ENCODE results near the gene VAV2. TPM values are rescaled to one million over a fixed set of nuclear protein-coding genes. Genes with fewer than 3 reads are reported as not detected.

Gene VAV2
- total RNA-seq, 2 experiments from 2014 or later: 5.1 to 5.5 TPM

DNA sequence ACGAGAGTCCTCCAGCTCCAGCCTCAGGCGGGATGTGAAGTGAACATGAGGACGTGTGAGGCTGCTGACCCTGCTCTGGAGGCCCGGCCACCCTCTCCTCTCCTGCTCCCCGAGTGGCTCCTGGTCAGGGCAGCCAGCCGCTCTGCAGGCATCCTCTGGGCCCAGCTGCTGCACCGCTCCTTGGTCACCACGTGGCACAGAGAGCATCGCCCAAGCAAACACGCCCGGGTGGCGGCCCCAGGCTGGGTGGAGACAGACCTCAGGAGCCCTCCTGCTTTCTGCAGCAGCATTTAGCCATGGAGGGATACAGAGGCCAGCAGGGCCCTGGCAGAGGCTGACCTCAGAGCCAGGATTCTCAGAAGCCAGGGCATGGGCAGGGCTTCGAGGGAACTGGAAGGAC lies 184.3 kb downstream of the VAV2 start:
- no peak for DNase-seq

DNA sequence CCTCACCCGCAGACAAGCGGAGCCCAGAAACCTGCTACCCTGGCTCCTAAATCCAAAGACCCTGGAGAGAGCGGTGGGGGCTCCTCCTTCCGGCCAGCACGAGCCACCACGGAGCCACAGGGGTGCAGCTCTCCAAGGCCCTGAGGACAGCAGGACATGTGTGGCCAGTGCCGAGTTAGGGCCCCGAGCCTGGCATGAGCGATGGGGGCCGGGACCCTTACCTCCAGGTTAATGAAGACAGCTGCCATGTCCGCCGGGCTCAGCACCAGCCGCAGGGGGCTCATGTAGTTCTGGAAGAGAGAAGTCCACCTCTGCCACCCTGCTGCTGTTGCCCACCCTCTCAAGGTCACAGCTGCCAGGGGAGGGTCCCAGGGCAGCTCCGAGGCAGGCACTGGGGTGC lies 185.1 kb downstream of the VAV2 start:
- CTCF ChIA-PET: no interaction called here
- DNase-seq (no peak), ATAC-seq (no peak)
- Mint-ChIP-seq H3K4me1 (no peaks in the 10 kb centered on the region), H3K4me3 (no peak overlapping the region), H3K9me3 (ENCODE audit: low read depth) (no peaks in the 10 kb centered on the region), H3K27me3 (no peaks in the 10 kb centered on the region), H3K27ac (no peak overlapping the region), H3K36me3 (no peaks in the 10 kb centered on the region)

More for the DNA sequence above, 184.3 kb downstream of the VAV2 start:
- H3K27me3 Mint-ChIP-seq: no peaks in the 10 kb centered on the region
- ATAC-seq: no peak
- H3K36me3 Mint-ChIP-seq: no peaks in the 10 kb centered on the region
- no peak overlapping the region for H3K4me3 Mint-ChIP-seq
- H3K27ac Mint-ChIP-seq: no peak overlapping the region
- no peaks in the 10 kb centered on the region for H3K4me1 Mint-ChIP-seq
- CTCF ChIA-PET: no interaction called here
- no peaks in the 10 kb centered on the region for H3K9me3 Mint-ChIP-seq (ENCODE audit: low read depth)

DNA sequence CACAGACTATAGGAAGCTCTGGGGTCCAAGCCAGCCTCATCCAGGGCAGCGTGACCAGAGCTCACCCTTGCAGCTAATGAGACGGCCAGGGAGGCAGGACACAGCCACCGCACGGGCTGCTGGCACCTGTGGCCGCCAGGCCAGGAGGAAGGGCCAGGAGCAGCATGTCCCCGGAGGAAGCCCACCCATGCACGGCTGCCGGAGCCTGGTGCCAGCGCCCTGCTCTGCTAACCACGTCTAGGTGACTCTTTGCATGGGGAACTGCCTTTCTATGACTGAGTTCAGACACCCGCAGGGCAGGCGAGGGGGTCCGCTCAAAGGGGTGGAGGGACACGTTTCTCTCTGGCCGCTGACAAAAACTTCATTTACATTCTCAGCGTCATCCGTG lies 185.5 kb downstream of the VAV2 start:
- Mint-ChIP-seq H3K4me3 (no peak overlapping the region), H3K27me3 (no peaks in the 10 kb centered on the region), H3K4me1 (no peaks in the 10 kb centered on the region), H3K27ac (no peak overlapping the region), H3K9me3 (ENCODE audit: low read depth) (no peaks in the 10 kb centered on the region), H3K36me3 (no peaks in the 10 kb centered on the region)
- no peak for ATAC-seq
- no peak for DNase-seq
- CTCF ChIA-PET: no interaction called here

DNA sequence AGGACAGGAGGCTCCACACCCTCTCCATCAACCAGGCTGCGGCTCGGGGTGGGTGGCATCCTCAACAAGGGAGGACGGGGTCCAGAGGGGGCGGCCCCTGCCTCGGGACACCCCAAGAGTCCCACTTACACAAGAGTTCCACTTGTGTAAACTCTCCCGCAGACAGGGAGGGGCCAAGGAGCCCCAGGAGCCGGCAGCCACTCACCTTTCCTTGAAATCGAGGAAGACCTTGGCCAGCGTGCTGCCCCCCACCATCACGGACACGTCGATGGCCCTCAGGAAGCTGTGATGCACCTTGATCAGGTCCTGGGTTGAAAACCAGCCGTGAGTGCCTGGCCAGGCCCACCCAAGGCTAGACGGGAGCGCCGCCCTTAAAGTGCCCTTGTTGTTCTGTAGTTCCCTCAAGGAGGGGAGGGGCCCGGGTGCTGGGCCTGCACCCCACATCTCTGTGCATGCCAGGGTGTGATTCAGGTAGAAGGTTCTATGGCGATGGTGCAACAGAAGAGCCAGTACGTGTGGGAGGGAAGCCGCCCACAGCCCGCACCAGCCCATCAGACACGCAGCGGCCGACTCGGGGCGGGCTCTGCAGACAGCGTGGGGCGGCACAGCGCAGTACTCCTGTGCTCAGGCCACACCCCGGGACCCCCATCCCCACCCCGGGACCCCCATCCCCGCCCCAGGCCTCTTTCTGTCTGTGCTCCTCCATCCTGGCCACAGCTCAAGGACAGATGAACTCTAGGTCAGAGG lies 186.1 kb downstream of the VAV2 start:
- H3K9me3 Mint-ChIP-seq (ENCODE audit: low read depth): no peaks in the 10 kb centered on the region
- H3K4me3 Mint-ChIP-seq: no peak overlapping the region
- H3K36me3 Mint-ChIP-seq: no peaks in the 10 kb centered on the region
- DNase-seq (no peak), ATAC-seq (no peak)
- no peaks in the 10 kb centered on the region for H3K4me1 Mint-ChIP-seq
- no peaks in the 10 kb centered on the region for H3K27me3 Mint-ChIP-seq
- no peak overlapping the region for H3K27ac Mint-ChIP-seq
- CTCF ChIA-PET: interaction anchor here (0.8 kb wide), 1 partner anchor 24 kb away, joined by 3 read pairs; no protein-coding TSS in a partner anchor

- no peaks in the 10 kb centered on the region for H3K9me3 Mint-ChIP-seq (ENCODE audit: low read depth)
- CTCF ChIA-PET: no interaction called here
- no peak overlapping the region for H3K4me3 Mint-ChIP-seq
- H3K36me3 Mint-ChIP-seq: no peaks in the 10 kb centered on the region
- ATAC-seq (no peak), DNase-seq (no peak)
- no peaks in the 10 kb centered on the region for H3K4me1 Mint-ChIP-seq
- no peaks in the 10 kb centered on the region for H3K27me3 Mint-ChIP-seq
- H3K27ac Mint-ChIP-seq: no peak overlapping the region
These were observed 187.9 kb downstream of the VAV2 start for GRCh38 chr9:133804199-133804598.

GRCh38 chr9:133803745-133804144 lies 188.4 kb downstream of the VAV2 start:
- DNase-seq (no peak), ATAC-seq (no peak)
- Mint-ChIP-seq H3K27ac (no peak overlapping the region), H3K9me3 (ENCODE audit: low read depth) (no peaks in the 10 kb centered on the region), H3K4me3 (no peak overlapping the region), H3K36me3 (no peaks in the 10 kb centered on the region), H3K4me1 (no peaks in the 10 kb centered on the region), H3K27me3 (no peaks in the 10 kb centered on the region)
- CTCF ChIA-PET: interaction anchor here (1.1 to 1.4 kb wide), 2 partner anchors 11 to 21 kb away, joined by 3 to 4 read pairs; no protein-coding TSS in a partner anchor

GRCh38 chr9:133803028-133803585 lies 189.0 kb downstream of the VAV2 start:
- no peak overlapping the region for H3K4me3 Mint-ChIP-seq
- H3K4me1 Mint-ChIP-seq: no peaks in the 10 kb centered on the region
- CTCF ChIA-PET: interaction anchor here (1.1 to 1.4 kb wide), 2 partner anchors 10 to 21 kb away, joined by 3 to 4 read pairs; no protein-coding TSS in a partner anchor
- ATAC-seq (no peak), DNase-seq (no peak)
- no peaks in the 10 kb centered on the region for H3K9me3 Mint-ChIP-seq (ENCODE audit: low read depth)
- H3K36me3 Mint-ChIP-seq: no peaks in the 10 kb centered on the region
- H3K27me3 Mint-ChIP-seq: no peaks in the 10 kb centered on the region
- no peak overlapping the region for H3K27ac Mint-ChIP-seq

DNA sequence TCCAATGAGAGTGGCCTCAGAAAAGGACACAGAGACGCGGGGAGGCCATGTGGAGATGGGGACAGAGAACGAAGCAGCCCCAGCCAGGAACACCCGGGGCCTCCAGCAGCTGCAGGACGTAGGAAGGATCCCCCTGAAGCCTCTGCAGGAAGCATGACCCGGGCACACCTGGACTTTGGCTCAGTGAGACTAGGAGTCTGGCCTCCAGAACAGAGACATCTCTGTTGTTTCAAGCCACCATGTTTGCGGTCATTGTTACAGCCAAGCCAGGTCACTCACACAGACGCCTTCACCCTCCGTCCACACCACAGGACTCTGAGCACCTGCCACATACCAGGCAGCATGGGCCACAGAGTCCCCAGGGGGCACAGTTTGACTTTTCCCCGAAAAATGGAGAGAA lies 190.4 kb downstream of the VAV2 start:
- Mint-ChIP-seq H3K36me3 (no peaks in the 10 kb centered on the region), H3K27ac (no peak overlapping the region), H3K4me3 (no peak overlapping the region), H3K9me3 (ENCODE audit: low read depth) (no peaks in the 10 kb centered on the region), H3K4me1 (no peaks in the 10 kb centered on the region), H3K27me3 (no peaks in the 10 kb centered on the region)
- CTCF ChIA-PET: no interaction called here
- DNase-seq (no peak), ATAC-seq (no peak)

- CTCF ChIA-PET: no interaction called here
- H3K27ac Mint-ChIP-seq: no peak overlapping the region
- H3K9me3 Mint-ChIP-seq (ENCODE audit: low read depth): no peaks in the 10 kb centered on the region
- DNase-seq (no peak), ATAC-seq (no peak)
- no peaks in the 10 kb centered on the region for H3K4me1 Mint-ChIP-seq
- no peak overlapping the region for H3K4me3 Mint-ChIP-seq
- no peaks in the 10 kb centered on the region for H3K36me3 Mint-ChIP-seq
- no peaks in the 10 kb centered on the region for H3K27me3 Mint-ChIP-seq
These were observed 191.9 kb downstream of the VAV2 start for GRCh38 chr9:133800266-133800665.

DNA sequence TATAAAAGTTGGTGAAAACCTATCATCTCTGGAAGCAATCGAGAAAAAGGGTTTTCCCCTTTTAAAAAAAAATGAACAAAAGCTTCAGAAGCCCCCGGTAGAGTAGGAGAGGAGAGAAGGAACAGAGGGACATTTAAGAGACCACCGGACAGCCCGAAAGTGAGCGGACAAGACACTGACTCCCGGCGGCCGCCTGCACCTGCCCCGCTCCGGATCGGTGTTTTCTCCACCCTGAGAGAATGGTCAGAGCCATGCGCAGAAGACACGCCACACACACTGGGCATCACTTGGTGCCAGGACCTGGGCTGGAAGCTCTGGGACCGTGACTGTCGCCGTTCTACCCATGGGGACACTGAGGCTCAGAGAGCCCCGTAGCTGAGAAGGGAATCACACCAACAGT lies 192.4 kb downstream of the VAV2 start:
- H3K36me3 Mint-ChIP-seq: no peaks in the 10 kb centered on the region
- H3K4me1 Mint-ChIP-seq: no peaks in the 10 kb centered on the region
- ATAC-seq (no peak), DNase-seq (no peak)
- H3K27me3 Mint-ChIP-seq: no peaks in the 10 kb centered on the region
- H3K9me3 Mint-ChIP-seq (ENCODE audit: low read depth): no peaks in the 10 kb centered on the region
- H3K4me3 Mint-ChIP-seq: no peak overlapping the region
- no peak overlapping the region for H3K27ac Mint-ChIP-seq
- CTCF ChIA-PET: interaction anchor here (1.2 kb wide), 1 partner anchor 17 kb away, joined by 3 read pairs; no protein-coding TSS in a partner anchor

GRCh38 chr9:133799106-133799505 lies 193.0 kb downstream of the VAV2 start:
- Mint-ChIP-seq H3K9me3 (ENCODE audit: low read depth) (no peaks in the 10 kb centered on the region), H3K27ac (no peak overlapping the region), H3K4me1 (no peaks in the 10 kb centered on the region), H3K4me3 (no peak overlapping the region), H3K36me3 (no peaks in the 10 kb centered on the region), H3K27me3 (no peaks in the 10 kb centered on the region)
- no peak for DNase-seq
- CTCF ChIA-PET: interaction anchor here (1.2 to 1.4 kb wide), 2 partner anchors 17 to 195 kb away, joined by 3 read pairs; no protein-coding TSS in a partner anchor
- no peak for ATAC-seq

- Mint-ChIP-seq H3K27me3 (no peaks in the 10 kb centered on the region), H3K4me1 (no peaks in the 10 kb centered on the region), H3K27ac (no peak overlapping the region), H3K36me3 (no peaks in the 10 kb centered on the region), H3K4me3 (no peak overlapping the region), H3K9me3 (ENCODE audit: low read depth) (no peaks in the 10 kb centered on the region)
- ATAC-seq (no peak), DNase-seq (no peak)
- CTCF ChIA-PET: interaction anchor here (1.4 kb wide), 1 partner anchor 195 kb away, joined by 3 read pairs; no protein-coding TSS in a partner anchor
These were observed 194.0 kb downstream of the VAV2 start for GRCh38 chr9:133798160-133798559.

GRCh38 chr9:133797406-133798105 lies 194.6 kb downstream of the VAV2 start:
- Mint-ChIP-seq H3K4me1 (no peaks in the 10 kb centered on the region), H3K36me3 (no peaks in the 10 kb centered on the region), H3K4me3 (no peak overlapping the region), H3K27me3 (no peaks in the 10 kb centered on the region), H3K9me3 (ENCODE audit: low read depth) (no peaks in the 10 kb centered on the region), H3K27ac (no peak overlapping the region)
- CTCF ChIA-PET: interaction anchor here (1.4 to 7.7 kb wide), 2 partner anchors 196 kb away, joined by 3 to 62 read pairs; no protein-coding TSS in a partner anchor
- ATAC-seq (no peak), DNase-seq (no peak)

Measured in activated CD8-positive, alpha-beta memory T cell treated with anti-CD3 and anti-CD28 coated beads, Interleukin-2, amount 10 ng/mL, durations not matched to agents 7 days and 5 days (primary cell).